ENCODE results near the gene PLOD3.
"Not testable (repeated sequence)": the region's sequence is repeated elsewhere in the genome, so short reads cannot be mapped to it uniquely, and the experiment has no call there.

PLOD3 gene, protein sequence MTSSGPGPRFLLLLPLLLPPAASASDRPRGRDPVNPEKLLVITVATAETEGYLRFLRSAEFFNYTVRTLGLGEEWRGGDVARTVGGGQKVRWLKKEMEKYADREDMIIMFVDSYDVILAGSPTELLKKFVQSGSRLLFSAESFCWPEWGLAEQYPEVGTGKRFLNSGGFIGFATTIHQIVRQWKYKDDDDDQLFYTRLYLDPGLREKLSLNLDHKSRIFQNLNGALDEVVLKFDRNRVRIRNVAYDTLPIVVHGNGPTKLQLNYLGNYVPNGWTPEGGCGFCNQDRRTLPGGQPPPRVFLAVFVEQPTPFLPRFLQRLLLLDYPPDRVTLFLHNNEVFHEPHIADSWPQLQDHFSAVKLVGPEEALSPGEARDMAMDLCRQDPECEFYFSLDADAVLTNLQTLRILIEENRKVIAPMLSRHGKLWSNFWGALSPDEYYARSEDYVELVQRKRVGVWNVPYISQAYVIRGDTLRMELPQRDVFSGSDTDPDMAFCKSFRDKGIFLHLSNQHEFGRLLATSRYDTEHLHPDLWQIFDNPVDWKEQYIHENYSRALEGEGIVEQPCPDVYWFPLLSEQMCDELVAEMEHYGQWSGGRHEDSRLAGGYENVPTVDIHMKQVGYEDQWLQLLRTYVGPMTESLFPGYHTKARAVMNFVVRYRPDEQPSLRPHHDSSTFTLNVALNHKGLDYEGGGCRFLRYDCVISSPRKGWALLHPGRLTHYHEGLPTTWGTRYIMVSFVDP

GRCh38 chr7:101217388-101218235 lies at the start of gene PLOD3, which contains the start of gene ZNHIT1:
TSS of gene PLOD3 (minus strand) at chr7:101217581. CDS start at chr7:101217274, 307 bp downstream.
TSS of gene ZNHIT1 (plus strand) at chr7:101218165. CDS start at chr7:101218196, 31 bp downstream.
- DNase-seq (ENCODE audit: low read depth in 4 of 4, low spot score in 1 of 4) = peak; percentile 88 to 96 (median 92)

DNA sequence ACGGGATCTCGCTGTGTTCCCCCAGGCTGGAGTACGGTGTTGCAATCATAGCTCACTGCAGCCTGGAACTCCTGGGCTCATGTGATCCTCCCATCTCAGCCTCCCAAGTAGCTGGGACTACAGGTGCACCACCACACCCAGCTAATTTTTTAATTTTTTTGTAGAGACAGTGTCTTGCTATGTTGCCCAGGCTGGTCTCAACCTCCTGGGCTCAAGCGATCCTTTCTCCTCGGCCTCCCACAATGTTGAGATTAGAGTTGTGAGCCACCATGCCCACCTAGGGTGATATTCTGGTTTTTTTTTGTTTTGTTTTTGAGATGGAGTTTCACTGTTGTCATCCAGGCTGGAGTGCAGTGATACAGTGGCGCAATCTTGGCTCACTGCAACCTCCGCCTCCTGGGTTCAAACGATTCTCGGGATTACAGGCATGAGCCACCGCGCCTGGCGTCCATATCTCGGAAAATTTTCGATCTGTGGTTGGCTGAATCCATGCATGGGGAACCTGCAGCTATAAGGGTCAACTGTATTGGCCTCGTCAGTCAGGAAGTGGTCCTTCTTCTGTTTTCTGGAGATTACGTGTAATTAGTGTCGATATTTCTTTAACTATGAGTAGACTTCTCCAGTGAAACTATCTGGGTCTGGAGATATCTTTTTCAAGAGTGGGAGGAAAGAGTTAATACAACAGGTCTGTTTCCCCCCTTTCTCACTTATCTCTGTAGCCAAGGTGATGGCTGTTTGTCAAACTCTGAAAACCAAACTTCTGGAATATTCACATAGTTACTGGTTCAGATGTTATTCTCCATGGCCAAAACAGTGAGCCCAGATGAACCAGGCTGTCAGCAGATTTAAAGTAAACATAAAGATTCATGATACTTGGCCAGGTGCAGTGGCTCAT lies 48.5 kb upstream of the PLOD3 start:
- DNase-seq (ENCODE audit: low read depth in 4 of 4, low spot score in 1 of 4) = no peak

DNA sequence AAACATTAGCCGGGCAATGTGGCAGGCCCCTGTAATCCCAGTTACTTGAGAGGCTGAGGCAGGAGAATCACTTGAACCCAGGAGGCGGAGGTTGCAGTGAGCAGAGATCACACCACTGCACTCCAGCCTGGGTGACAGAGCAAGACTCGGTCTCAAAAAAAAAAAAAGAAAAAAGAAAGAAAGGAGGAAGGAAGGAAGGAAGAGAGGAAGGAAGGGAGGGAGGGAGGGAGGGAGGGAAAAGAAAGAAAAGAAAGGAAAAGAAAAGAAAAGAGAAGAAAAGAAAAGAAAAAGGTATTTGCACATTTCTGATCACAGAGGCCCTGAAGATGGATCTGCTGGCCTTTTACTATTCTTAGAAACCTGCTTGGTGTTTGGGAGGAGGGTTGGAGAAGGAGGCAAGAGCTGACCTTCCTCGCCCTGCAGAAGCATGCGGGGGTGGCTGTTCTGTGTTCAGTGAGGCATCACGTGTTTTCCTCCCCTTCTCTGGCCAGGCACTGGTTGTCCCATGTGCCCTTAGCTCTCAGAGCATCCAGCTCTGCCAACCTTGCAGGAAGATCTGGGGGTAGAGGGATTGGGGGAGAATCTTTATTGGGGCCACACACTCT lies 46.8 kb upstream of the PLOD3 start:
- DNase-seq (ENCODE audit: low read depth in 4 of 4, low spot score in 1 of 4) = not testable (repeated sequence)

GRCh38 chr7:101258243-101258731 lies 40.9 kb upstream of the PLOD3 start:
- DNase-seq (ENCODE audit: low read depth in 4 of 4, low spot score in 1 of 4) = no peak

DNA sequence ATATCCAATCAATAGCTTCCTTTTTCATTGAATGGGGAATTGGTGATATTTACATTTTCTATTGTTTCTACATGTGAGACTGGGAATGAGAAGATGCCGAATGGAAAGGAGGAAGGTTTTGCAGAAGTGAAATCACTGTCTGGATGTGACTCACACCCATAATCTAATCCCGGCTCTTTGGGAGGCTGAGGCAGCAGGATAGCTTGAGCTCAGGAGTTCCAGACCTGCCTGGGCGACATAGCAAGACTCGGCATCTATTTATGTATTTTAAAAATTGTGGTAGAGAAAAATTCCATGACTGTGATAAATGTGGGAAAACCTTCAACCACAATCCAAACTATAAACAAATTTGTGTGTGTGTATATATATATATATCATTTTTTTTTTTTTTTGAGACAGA lies 38.4 kb upstream of the PLOD3 start:
- DNase-seq (ENCODE audit: low read depth in 4 of 4, low spot score in 1 of 4) = no peak

- DNase-seq (ENCODE audit: low read depth in 4 of 4, low spot score in 1 of 4) = not testable (repeated sequence)
These were observed 35.8 kb upstream of the PLOD3 start for GRCh38 chr7:101253199-101253598.

DNA sequence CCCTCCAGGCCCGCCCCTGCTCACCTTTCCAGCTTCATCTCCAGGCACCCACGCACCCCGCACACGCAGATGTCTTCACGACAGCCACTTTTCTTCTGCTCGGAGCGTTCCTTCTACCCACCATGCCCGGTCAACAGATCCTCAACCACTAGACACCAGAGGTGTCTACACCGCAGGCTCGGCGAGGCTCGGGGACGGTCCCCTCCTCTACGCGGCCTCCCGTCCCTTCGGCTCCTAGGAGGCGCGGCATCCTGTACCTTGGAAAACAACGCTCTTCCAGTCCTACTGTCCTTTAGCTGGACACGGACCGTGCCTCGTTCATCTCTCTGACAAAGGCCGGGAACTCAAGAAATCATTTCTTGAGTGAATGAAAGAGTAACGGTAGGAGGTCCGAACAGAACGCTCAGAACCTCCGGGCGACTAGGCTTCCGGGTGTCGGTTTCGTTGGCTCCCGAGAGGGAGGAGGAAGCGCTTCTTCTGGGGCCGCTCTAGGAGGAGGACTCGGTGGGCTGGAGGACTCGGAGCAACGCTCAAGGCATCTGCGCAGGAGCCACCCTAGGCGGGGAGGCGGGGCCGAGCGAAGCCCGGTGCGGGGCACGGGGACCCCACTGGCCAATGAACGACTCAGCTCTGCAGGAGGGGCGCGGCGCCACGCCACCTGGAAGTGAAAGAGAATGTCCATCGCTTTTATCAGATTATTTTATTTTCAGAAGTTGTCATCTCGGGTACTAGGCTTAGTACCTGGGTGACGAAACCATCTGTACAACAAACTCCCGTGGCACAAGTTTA lies 34.7 kb upstream of the PLOD3 start:
- DNase-seq (ENCODE audit: low read depth in 4 of 4, low spot score in 1 of 4) = peak; percentile 94 to 99 (median 98)

DNA sequence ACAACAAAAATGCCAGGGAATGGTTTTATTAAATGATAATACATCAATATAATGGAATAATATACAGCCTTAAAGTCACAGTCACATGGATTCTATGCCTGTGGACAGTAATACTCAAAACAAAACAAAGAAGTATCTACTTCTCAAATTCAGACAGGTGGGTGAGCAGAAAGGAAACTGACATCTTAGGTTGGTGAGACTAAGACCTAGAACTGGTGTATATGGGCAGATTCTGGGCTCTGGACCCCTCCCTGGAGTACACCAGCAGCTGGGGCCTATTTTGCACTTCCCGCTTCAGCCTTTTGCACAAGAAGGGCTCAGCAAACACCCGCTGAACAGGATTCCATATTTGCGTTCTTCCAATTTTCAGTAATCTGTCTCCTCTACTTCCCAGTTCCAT lies 32.9 kb upstream of the PLOD3 start:
- no peak for DNase-seq (ENCODE audit: low read depth in 4 of 4, low spot score in 1 of 4)

DNA sequence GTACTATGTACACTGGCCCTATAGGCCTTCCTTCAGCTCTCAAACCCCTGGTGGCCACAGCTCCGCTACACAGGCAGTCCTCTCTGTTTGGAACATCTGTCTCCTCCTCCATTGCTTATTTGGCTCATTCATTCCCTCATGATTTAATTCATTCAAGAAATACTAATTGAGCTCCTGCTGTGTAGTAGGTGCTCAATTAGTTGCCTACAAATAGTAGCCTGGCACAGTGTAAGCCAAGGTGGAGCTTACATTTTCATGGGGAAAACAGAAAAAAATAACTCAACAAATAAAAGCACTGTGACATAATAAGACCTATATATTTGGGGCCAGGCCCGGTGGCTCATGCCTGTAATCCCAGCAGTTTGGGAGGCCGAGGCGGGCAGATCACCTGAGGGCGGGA lies 30.9 kb upstream of the PLOD3 start:
- no peak for DNase-seq (ENCODE audit: low read depth in 4 of 4, low spot score in 1 of 4)

GRCh38 chr7:101245147-101245668 lies 27.8 kb upstream of the PLOD3 start:
- DNase-seq (ENCODE audit: low read depth in 4 of 4, low spot score in 1 of 4) = no peak

- DNase-seq (ENCODE audit: low read depth in 4 of 4, low spot score in 1 of 4) = peak; percentile 86 to 92 (median 90)
These were observed 27.2 kb upstream of the PLOD3 start, which contains the start of gene FIS1 for GRCh38 chr7:101244375-101245146. TSS of gene FIS1 (minus strand) at chr7:101245081. CDS start at chr7:101245004, 77 bp downstream.

DNA sequence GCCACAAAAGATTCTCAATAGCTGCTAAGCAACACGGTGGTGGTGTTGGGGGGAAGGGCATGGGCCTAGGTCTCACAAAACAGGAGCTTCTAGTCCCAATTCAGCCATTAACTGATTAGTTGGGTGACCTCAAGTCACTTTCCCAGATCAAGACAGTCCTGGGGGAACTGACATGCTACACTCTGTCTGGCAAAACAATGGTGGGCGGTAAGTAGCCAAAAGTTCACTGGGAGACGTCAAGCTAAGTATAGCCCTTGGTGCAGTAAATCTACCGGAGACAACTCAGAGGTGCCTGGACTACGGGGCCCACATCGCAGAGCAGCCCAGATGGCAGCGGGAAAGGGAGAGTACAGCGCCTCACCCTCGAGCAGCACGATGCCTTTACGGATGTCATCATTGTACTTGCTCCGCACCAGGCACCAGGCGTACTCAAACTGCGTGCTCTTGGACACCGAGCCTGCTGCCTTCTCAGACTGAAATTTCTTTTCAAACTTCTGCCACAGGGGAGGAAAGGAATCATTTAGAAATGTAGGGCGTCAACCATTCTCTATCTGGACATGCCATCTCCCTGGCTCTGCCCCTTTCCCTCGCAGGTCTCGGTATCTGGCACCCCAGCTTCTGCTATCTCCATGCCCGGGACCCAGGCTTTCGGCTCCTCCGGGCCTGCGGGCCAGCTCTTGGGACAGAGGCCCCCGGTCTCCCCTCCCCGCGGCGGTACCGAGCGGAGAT lies 26.4 kb upstream of the PLOD3 start:
- DNase-seq (ENCODE audit: low read depth in 4 of 4, low spot score in 1 of 4) = no peak

DNA sequence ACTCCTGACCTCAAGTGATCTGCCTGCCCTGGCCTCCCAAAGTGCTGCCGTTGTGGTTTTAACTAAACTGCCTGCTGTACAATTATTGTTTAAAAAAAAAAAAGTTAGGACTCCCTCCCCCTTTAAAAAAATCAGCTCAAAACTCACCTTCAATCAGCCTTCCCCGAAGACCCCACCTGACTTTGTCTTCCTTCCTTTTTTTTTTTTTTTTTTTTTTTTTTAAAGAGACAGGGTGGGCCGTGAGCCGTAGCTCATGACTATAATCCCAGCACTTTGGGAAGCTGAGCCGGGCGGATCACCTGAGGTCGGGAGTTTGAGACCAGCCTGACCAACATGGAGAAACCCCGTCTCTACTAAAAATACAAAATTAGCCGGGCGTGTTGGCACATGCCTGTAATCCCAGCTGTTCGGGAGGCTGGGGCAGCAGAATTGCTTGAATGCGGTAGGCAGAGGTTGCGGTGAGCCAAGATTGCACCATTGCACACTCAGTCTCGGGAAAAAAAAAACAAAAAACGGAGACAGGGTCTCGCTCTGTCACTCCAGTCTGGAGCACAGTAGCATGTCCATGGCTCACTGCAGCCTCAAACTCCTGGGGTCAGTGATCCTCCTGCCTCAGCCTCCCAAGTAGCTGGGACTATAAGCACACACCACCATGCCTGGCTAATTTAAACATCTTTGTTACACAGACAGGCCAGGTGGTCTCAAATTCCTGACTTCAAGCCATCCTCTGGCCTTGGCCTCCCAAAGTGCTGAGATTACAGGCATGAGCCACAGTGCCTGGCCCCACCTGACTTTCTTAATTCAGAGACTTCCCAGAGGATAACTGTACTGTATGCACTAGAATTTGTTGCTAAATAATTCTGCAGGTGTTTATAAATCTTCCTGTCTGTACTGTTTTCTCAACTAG lies 24.3 kb upstream of the PLOD3 start:
- DNase-seq (ENCODE audit: low read depth in 4 of 4, low spot score in 1 of 4) = no peak

- DNase-seq (ENCODE audit: low read depth in 4 of 4, low spot score in 1 of 4) = no peak
These were observed 23.6 kb upstream of the PLOD3 start for GRCh38 chr7:101241015-101241363.

DNA sequence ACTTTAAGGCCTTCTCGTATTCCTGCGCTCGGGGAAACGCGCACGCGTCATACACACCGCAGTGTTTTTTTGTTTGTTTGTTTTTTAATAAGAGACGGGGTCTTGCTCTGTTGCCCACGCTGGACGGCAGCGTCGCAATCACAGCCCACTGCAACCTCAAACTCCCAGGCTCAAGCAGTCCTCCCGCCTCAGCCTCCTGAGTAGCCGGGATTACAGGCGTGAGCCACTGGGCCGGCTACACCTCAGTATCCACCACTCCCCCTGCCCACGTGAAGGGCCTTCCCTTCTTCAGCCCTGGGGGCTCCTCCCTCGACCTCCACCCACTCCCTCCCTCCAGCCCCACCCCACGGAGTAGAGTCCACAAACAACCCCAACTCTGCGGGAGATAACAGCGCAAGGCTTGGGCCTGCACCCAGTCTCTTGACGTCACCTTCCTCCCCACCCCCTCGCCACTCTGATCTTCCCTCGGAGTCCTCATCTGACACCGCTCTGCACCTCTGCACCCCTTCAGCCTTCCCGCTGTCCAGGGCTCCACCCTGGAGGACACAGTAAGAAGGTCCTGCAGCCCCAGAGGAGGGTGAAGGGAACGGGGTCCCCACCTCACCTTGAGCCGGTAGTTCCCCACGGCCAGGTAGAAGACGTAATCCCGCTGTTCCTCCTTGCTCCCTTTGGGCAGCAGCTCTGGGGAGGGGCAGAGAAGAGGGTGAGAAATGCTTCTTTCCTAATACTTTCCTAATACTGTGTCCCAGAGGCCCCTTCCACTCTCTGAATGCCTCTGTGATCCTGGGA lies 23.0 kb upstream of the PLOD3 start:
- no peak for DNase-seq (ENCODE audit: low read depth in 4 of 4, low spot score in 1 of 4)

DNA sequence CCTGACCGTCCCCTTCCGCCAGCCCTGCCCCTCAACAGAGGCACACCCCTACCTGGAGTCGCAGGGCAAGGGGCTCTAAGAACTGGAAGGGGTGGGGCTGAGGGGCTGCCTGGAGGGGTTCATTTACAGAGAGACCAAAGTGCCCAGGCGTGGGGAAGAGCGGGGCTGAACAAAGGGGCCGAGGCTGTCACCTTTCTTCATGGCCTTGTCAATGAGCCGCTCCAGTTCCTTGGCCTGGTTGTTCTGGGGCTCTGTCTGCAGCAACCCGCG lies 22.5 kb upstream of the PLOD3 start:
- DNase-seq (ENCODE audit: low read depth in 4 of 4, low spot score in 1 of 4) = no peak
